ENCODE measurements around the gene PHF14.

GRCh38 chr7:11192506-11192905, 218.8 kb downstream of the PHF14 start:
- TF ChIP-seq CTCF (IDR thresholded peaks at IDR 0.05) (no peak), ZFX (IDR thresholded peaks at IDR 0.05; ENCODE audit: borderline replicate concordance) (no peak)

Measured in 22Rv1 (cell line).